CD14-positive monocyte (primary cell): ENCODE results near the gene ROBO1. TPM values are rescaled to one million over a fixed set of nuclear protein-coding genes. Genes with fewer than 3 reads are reported as not detected.

Experiments used
- DNase-seq, 3 donors: peaks; one replicate each; pipeline ENCODE4 v3.0.0-alpha.2; 2011 to 2022
- H2AFZ ChIP-seq: 2 replicates; pipeline ENCODE4 v1.6.0; 2012; ENCODE audit warnings: mild to moderate bottlenecking, low read depth, low read length, inconsistent platforms; ENCODE audit not compliant: insufficient read depth, poor library complexity, severe bottlenecking
- H3K27ac ChIP-seq, 2 donors: 1 replicate in 1 of 2; 2 replicates in 1 of 2; pipeline ENCODE4 v1.5.1; 2012 to 2013; ENCODE audit warnings: low read length in 2 of 2, control low read depth in 1 of 2, inconsistent platforms in 1 of 2, low read depth in 1 of 2, mild to moderate bottlenecking in 1 of 2
- H3K27me3 ChIP-seq, 2 donors: one replicate each; pipeline versions ENCODE4 v1.6.0 to v1.6.1; 2011 to 2013; ENCODE audit warnings: low read length in 2 of 2; ENCODE audit not compliant: control insufficient read depth in 2 of 2, insufficient read depth in 2 of 2
- H3K36me3 ChIP-seq, 2 donors: replicated peaks in 1 of 2; 1 replicate in 1 of 2; 2 replicates in 1 of 2; pipeline versions ENCODE4 v1.5.1 to v1.6.1; 2012 to 2013; ENCODE audit warnings: low read length in 2 of 2, control low read depth in 1 of 2, inconsistent platforms in 1 of 2, mild to moderate bottlenecking in 1 of 2; ENCODE audit not compliant: insufficient read depth in 2 of 2, control insufficient read depth in 1 of 2
- H3K4me1 ChIP-seq, 2 donors: 1 replicate in 1 of 2; 2 replicates in 1 of 2; pipeline versions ENCODE4 v1.5.1 to v1.6.1; 2012 to 2013; ENCODE audit warnings: low read length in 2 of 2, control low read depth in 1 of 2, inconsistent platforms in 1 of 2, mild to moderate bottlenecking in 1 of 2, moderate library complexity in 1 of 2; ENCODE audit not compliant: insufficient read depth in 2 of 2, control insufficient read depth in 1 of 2
- H3K4me2 ChIP-seq: replicated peaks from 2 replicates; pipeline ENCODE3; 2012; ENCODE audit warnings: low read length, moderate library complexity, mild to moderate bottlenecking; ENCODE audit not compliant: poor library complexity, severe bottlenecking; ENCODE audit errors: extremely low read depth
- H3K4me3 ChIP-seq, 3 experiments: fragments of 200-600 bp in 1 of 3; sonication (generic) in 1 of 3; replicated peaks in 1 of 3; 1 replicate in 2 of 3; 2 replicates in 1 of 3; pipeline ENCODE4 v1.5.1; 2011 to 2013; ENCODE audit warnings: low read length in 3 of 3, mild to moderate bottlenecking in 3 of 3, control low read depth in 2 of 3, low read depth in 2 of 3, inconsistent platforms in 1 of 3, moderate library complexity in 1 of 3
- H3K79me2 ChIP-seq: 2 replicates; pipeline ENCODE4 v1.6.0; 2012; ENCODE audit warnings: mild to moderate bottlenecking, control low read depth, inconsistent platforms, low read length, moderate library complexity; ENCODE audit not compliant: insufficient read depth
- H3K9ac ChIP-seq: 2 replicates; pipeline ENCODE4 v1.6.0; 2017; ENCODE audit warnings: low read length, mild to moderate bottlenecking; ENCODE audit not compliant: insufficient read depth, poor library complexity, severe bottlenecking
- H3K9me3 ChIP-seq, 2 donors: replicated peaks in 1 of 2; 1 replicate in 1 of 2; 2 replicates in 1 of 2; pipeline versions ENCODE4 v1.5.1 to v1.6.1; 2012 to 2013; ENCODE audit warnings: low read length in 2 of 2, control low read depth in 1 of 2; ENCODE audit not compliant: control insufficient read depth in 1 of 2, insufficient read depth in 1 of 2
- H4K20me1 ChIP-seq: 2 replicates; pipeline ENCODE4 v1.6.0; 2012; ENCODE audit warnings: mild to moderate bottlenecking, low read length, control low read depth, moderate library complexity; ENCODE audit not compliant: insufficient read depth
- H3K27ac Mint-ChIP-seq, 7 donors: one replicate each; pipeline ENCODE4 v1.8.0; 2020; ENCODE audit warnings: mild to moderate bottlenecking in 7 of 7, mixed read lengths in 7 of 7, moderate library complexity in 6 of 7, inconsistent platforms in 2 of 7
- H3K27me3 Mint-ChIP-seq, 3 donors: one replicate each; pipeline ENCODE4 v1.8.0; 2021 to 2022; ENCODE audit warnings: low read depth in 3 of 3, mild to moderate bottlenecking in 3 of 3, mixed read lengths in 3 of 3, moderate library complexity in 3 of 3, inconsistent platforms in 1 of 3
- H3K36me3 Mint-ChIP-seq, 2 donors: one replicate each; pipeline ENCODE4 v1.8.0; 2020; ENCODE audit warnings: mixed read lengths in 2 of 2, inconsistent platforms in 1 of 2, mild to moderate bottlenecking in 1 of 2
- H3K4me1 Mint-ChIP-seq: one replicate; pipeline ENCODE4 v1.8.0; 2020; ENCODE audit warnings: mild to moderate bottlenecking, mixed read lengths
- H3K4me3 Mint-ChIP-seq, 2 donors: one replicate each; pipeline ENCODE4 v1.8.0; 2020; ENCODE audit warnings: mild to moderate bottlenecking in 2 of 2, mixed read lengths in 2 of 2, moderate library complexity in 1 of 2
- H3K9me3 Mint-ChIP-seq, 7 donors: one replicate each; pipeline ENCODE4 v1.8.0; 2020 to 2022; ENCODE audit warnings: mixed read lengths in 7 of 7, mild to moderate bottlenecking in 6 of 7, moderate library complexity in 6 of 7, inconsistent platforms in 2 of 7
- WGBS: methylation state at CpG from one replicate; pipeline ENCODE4 v1.1.5; 2013; ENCODE audit warnings: missing lambda C conversion rate; ENCODE audit not compliant: insufficient coverage; 5-methylcytosine and 5-hydroxymethylcytosine counted together
- intact Hi-C, 2 donors: fragments of 100-400 bp; cut with micrococcal nuclease; formaldehyde crosslinking; loops; one replicate each; pipeline versions ENCODE4 v1.15.0 to v1.15.1; 2023
- polyA plus RNA-seq, 3 donors: library from polyadenylated mRNA; depleted of rRNA in 1 of 3; unstranded in 2 of 3; stranded (reverse) in 1 of 3; fragments of 300-500 nt in 2 of 3; fragments of >200 nt in 1 of 3; fragmentation: Illumina TruSeq in 2 of 3; gene quantifications; 1 replicate in 2 of 3; 2 replicates in 1 of 3; pipeline ENCODE4 v1.2.3, GENCODE V29; 2012 to 2021
- TF ChIP-seq, protein P1 (sequence below): fragments of 200-600 bp; IDR thresholded peaks from one replicate; pipeline ENCODE4 v1.8.0; 2022; ENCODE audit warnings: antibody characterized with exemption, mild to moderate bottlenecking

The ROBO1 gene
- polyA plus RNA-seq, 3 donors = 0.09 to 0.10 TPM; not detected in 1

DNA sequence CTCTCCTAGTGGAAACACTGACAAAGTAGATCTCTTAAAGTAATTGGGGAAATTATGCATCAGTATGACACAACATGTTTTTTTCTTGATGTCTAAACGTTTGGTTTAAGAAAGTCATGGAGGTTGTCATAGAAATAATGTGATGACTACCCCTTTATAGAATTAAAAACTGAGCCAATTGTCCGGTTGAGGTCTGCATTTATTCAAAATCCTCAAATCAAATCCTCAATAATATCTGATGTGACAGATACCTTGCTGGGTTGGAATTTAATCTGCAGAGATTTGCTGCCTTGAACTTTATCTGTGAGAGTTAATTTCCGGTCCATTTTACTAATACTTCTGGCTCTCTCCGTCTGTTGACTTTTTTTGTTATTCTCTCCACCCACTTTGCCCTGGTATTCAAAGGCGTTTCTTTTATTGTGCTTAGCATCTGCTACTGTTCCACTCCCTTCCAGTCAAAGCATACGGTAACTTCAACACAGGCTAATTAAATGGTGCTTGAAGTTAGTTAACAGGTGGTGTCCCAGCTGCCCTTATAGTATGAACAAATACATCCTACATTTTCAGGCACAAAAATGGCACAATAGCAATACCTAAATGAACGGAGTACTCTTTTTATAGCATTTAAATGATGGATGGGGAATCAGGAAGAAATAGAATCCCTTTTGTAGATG is 628.3 kb downstream of the ROBO1 start:
- no peak overlapping the region for H3K4me2 ChIP-seq
- Mint-ChIP-seq H3K27me3 (peaks cover 0 to 2% (median 0%) of the 10 kb centered on the region in 3 donors), H3K27ac (no peak overlapping the region), H3K4me1 (no peaks in the 10 kb centered on the region), H3K4me3 (no peak overlapping the region), H3K36me3 (no peaks in the 10 kb centered on the region), H3K9me3 (peaks cover 0 to 1% (median 0%) of the 10 kb centered on the region in 7 donors)
- no peaks in the 10 kb centered on the region for H3K36me3 ChIP-seq
- H3K4me3 ChIP-seq = no peak overlapping the region
- H3K4me1 ChIP-seq = no peaks in the 10 kb centered on the region
- H3K27me3 ChIP-seq = no peaks in the 10 kb centered on the region
- no peaks in the 10 kb centered on the region for H3K9me3 ChIP-seq
- 100% methylated on average over 1 of the region's 7 CpGs for WGBS
- H3K9ac ChIP-seq = no peak overlapping the region
- no peak for DNase-seq
- intact Hi-C loops = no loop called here
- TF ChIP-seq, protein P1, sequence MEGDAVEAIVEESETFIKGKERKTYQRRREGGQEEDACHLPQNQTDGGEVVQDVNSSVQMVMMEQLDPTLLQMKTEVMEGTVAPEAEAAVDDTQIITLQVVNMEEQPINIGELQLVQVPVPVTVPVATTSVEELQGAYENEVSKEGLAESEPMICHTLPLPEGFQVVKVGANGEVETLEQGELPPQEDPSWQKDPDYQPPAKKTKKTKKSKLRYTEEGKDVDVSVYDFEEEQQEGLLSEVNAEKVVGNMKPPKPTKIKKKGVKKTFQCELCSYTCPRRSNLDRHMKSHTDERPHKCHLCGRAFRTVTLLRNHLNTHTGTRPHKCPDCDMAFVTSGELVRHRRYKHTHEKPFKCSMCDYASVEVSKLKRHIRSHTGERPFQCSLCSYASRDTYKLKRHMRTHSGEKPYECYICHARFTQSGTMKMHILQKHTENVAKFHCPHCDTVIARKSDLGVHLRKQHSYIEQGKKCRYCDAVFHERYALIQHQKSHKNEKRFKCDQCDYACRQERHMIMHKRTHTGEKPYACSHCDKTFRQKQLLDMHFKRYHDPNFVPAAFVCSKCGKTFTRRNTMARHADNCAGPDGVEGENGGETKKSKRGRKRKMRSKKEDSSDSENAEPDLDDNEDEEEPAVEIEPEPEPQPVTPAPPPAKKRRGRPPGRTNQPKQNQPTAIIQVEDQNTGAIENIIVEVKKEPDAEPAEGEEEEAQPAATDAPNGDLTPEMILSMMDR = no peak
- H3K27ac ChIP-seq = no peak overlapping the region
- no peak overlapping the region for H2AFZ ChIP-seq
- H3K79me2 ChIP-seq = no peaks in the 10 kb centered on the region
- H4K20me1 ChIP-seq = no peaks in the 10 kb centered on the region

DNA sequence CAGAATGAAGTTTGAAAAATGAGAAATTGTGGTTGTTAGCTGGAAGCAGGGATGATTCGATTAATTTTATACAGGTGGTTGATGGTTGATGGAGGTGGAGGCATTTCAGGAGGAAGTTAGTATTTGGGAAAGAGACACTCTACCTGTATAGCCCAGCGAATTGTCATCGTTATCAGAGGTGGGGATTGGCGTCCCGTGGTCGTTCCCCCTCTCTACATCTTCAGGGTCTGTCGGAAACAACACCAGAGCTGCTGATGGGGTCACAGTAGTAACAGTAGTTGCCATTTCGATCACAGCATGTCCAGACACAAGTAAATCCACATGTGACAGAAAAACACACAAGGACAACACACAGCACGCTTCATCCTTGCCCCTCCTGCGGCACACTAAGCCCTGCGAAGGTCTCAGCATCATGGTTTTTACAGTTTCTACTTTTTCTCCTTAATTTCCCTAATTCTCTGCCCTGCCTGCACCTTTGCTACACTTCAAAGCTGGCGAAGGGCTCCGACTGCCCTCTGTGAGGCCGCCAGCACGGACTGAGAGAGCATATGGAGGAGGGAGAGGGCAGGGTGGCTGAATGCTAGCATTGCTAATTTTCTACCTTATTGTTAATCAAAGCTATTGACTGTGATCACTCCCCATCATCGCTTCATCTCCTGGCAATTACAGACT is 642.3 kb downstream of the ROBO1 start:
- H3K27ac ChIP-seq = no peak overlapping the region
- Mint-ChIP-seq H3K4me1 (no peaks in the 10 kb centered on the region), H3K4me3 (no peak overlapping the region), H3K36me3 (no peaks in the 10 kb centered on the region), H3K27me3 (peaks cover 0 to 2% (median 0%) of the 10 kb centered on the region in 3 donors), H3K27ac (peak overlapping the region in 1 of 7 donors; percentile 20), H3K9me3 (peaks cover 0 to 2% (median 0%) of the 10 kb centered on the region in 7 donors)
- H2AFZ ChIP-seq = no peak overlapping the region
- WGBS = 71% methylated on average over 9 of the region's 16 CpGs
- no peaks in the 10 kb centered on the region for H3K79me2 ChIP-seq
- no peak overlapping the region for H3K4me2 ChIP-seq
- H3K36me3 ChIP-seq = no peaks in the 10 kb centered on the region
- H3K4me1 ChIP-seq = no peaks in the 10 kb centered on the region
- DNase-seq = no peak
- H3K27me3 ChIP-seq = no peaks in the 10 kb centered on the region
- H4K20me1 ChIP-seq = no peaks in the 10 kb centered on the region
- H3K9me3 ChIP-seq = no peaks in the 10 kb centered on the region
- TF ChIP-seq, protein P1 = no peak
- no peak overlapping the region for H3K9ac ChIP-seq
- intact Hi-C loops = no loop called here
- H3K4me3 ChIP-seq = no peak overlapping the region
